ENCODE data around the gene NMT1.

The NMT1 gene

DNA sequence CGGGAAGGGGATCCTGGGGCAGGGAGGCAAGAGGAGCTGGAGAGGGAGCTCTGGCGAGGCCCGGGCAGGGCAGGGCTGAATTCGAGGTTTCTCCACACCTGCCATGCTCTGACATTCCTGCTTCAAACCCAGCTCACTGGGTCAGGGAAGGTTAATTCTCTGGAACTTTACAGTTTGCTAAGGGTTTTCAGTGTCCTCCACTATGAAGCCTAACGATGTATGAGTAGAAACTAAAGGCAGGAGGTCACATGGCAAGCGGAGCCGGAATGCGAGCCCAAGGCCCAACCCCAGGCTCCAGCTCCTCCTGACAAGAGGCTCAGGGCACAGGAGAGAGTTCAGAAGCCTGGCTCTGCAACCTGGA, 38.8 kb upstream of the NMT1 start:
- Histone ChIP-seq H3K4me1 (ENCODE audit: control insufficient read depth, low read length) (peaks cover 34% of the 10 kb centered on the region), H3K27me3 (ENCODE audit: control insufficient read depth, low read length) (peaks cover 41% of the 10 kb centered on the region), H3K36me3 (ENCODE audit: control insufficient read depth, low read length) (0 out of 2 replicates have a peak, but pooled peaks cover 4% of the 10 kb centered on the region), H3K9me2 (replicated peaks; ENCODE audit: control insufficient read depth, low read length) (no peaks in the 10 kb centered on the region), H4K20me1 (ENCODE audit: control insufficient read depth, insufficient read depth, low read depth, low read length) (peaks cover 5% of the 10 kb centered on the region; the same call in 1 of the 2 replicates), H3K27ac (ENCODE audit: low read depth, low read length) (no peak overlapping the region), H3K4me3 (ENCODE audit: low read length) (no peak overlapping the region), H3K79me2 (ENCODE audit: control insufficient read depth, low read length) (no peaks in the 10 kb centered on the region), H3K9me3 (ENCODE audit: control insufficient read depth, insufficient read depth, low read length) (no peaks in the 10 kb centered on the region), H3K4me2 (ENCODE audit: low read length) (peak overlapping the region; percentile 55), H3F3A (ENCODE audit: control insufficient read depth, insufficient read depth) (no peaks in the 10 kb centered on the region)
- TF ChIP-seq, protein P1, sequence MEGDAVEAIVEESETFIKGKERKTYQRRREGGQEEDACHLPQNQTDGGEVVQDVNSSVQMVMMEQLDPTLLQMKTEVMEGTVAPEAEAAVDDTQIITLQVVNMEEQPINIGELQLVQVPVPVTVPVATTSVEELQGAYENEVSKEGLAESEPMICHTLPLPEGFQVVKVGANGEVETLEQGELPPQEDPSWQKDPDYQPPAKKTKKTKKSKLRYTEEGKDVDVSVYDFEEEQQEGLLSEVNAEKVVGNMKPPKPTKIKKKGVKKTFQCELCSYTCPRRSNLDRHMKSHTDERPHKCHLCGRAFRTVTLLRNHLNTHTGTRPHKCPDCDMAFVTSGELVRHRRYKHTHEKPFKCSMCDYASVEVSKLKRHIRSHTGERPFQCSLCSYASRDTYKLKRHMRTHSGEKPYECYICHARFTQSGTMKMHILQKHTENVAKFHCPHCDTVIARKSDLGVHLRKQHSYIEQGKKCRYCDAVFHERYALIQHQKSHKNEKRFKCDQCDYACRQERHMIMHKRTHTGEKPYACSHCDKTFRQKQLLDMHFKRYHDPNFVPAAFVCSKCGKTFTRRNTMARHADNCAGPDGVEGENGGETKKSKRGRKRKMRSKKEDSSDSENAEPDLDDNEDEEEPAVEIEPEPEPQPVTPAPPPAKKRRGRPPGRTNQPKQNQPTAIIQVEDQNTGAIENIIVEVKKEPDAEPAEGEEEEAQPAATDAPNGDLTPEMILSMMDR (IDR thresholded peaks at IDR 0.05; ENCODE audit: low read depth, low read length, poor library complexity, severe bottlenecking) = peak; percentile 40
- no peak for TF ChIP-seq EZH2phosphoT487 (IDR thresholded peaks at IDR 0.05; ENCODE audit: borderline replicate concordance, low read length)

DNA sequence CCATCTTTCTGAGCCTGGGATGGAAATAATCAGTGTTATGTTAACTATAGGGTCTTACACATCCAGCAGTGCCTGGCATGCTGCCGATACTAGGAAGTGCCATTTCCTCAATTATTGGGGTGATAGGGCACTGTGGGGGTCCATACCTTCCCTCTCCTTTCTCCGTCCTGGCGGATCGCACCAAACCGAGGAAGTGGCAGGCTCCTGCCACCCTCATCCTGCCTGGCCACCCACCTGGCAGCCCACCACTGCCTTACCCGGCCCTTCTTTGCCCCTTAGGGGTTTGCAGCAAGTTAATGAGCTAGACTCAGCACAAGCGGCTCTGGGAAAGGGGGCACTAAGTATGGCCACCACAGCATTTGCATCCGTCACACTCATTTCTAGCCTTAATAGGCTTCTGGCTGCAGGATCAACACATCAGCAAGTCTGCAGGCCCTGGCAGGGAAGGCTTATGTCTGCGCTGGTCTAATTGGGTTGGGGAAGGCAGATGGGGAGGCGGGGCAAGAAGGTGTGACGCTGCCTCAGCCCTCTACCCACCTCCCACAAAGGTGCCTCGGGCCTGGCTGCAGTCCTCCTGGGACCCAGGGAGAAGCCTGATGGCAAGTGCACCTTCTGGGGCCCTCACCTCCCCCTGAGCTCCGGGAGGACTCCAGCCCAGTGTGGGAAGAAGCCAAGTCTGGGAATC, 38.3 kb upstream of the NMT1 start:
- TF ChIP-seq, protein P1 (IDR thresholded peaks at IDR 0.05; ENCODE audit: low read depth, low read length, poor library complexity, severe bottlenecking) = no peak
- no peak for TF ChIP-seq EZH2phosphoT487 (IDR thresholded peaks at IDR 0.05; ENCODE audit: borderline replicate concordance, low read length)
- no peak overlapping the region; the same call in 1 of the 2 replicates for H3K4me2 ChIP-seq (ENCODE audit: low read length)
- 0 out of 2 replicates have a peak, but pooled peaks cover 4% of the 10 kb centered on the region for H3K36me3 ChIP-seq (ENCODE audit: control insufficient read depth, low read length)
- peaks cover 34% of the 10 kb centered on the region for H3K4me1 ChIP-seq (ENCODE audit: control insufficient read depth, low read length)
- no peak overlapping the region for H3K4me3 ChIP-seq (ENCODE audit: low read length)
- H3F3A ChIP-seq (ENCODE audit: control insufficient read depth, insufficient read depth) = no peaks in the 10 kb centered on the region
- H3K9me3 ChIP-seq (ENCODE audit: control insufficient read depth, insufficient read depth, low read length) = no peaks in the 10 kb centered on the region
- H4K20me1 ChIP-seq (ENCODE audit: control insufficient read depth, insufficient read depth, low read depth, low read length) = peaks cover 5% of the 10 kb centered on the region; the same call in 1 of the 2 replicates
- H3K27me3 ChIP-seq (ENCODE audit: control insufficient read depth, low read length) = peaks cover 38% of the 10 kb centered on the region
- H3K27ac ChIP-seq (ENCODE audit: low read depth, low read length) = no peak overlapping the region
- H3K9me2 ChIP-seq (replicated peaks; ENCODE audit: control insufficient read depth, low read length) = no peaks in the 10 kb centered on the region
- H3K79me2 ChIP-seq (ENCODE audit: control insufficient read depth, low read length) = no peaks in the 10 kb centered on the region

DNA sequence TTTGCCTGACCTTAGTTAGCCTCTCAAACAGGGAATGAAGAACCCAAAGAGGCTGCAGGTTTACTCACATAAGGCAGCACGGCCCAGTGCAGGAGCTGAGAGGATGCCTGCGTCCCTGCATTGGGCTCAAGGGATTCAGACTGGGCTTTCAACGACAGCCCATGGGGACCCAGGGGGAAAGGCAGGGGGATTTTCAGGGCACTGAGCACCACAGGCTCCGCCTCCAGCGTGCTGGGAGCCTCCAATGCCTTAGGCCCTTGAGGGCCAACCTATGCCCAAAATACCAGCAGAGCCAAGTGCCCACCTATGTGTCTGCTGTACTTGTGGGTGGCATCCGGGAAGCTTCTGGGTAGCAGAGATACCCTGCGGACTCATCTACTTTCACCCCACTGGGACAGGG, 32.0 kb upstream of the NMT1 start:
- H3K9me3 ChIP-seq (ENCODE audit: control insufficient read depth, insufficient read depth, low read length) = no peaks in the 10 kb centered on the region
- H4K20me1 ChIP-seq (ENCODE audit: control insufficient read depth, insufficient read depth, low read depth, low read length) = no peaks in the 10 kb centered on the region
- H3K4me2 ChIP-seq (ENCODE audit: low read length) = no peak overlapping the region
- no peak for TF ChIP-seq EZH2phosphoT487 (IDR thresholded peaks at IDR 0.05; ENCODE audit: borderline replicate concordance, low read length)
- TF ChIP-seq, protein P1 (IDR thresholded peaks at IDR 0.05; ENCODE audit: low read depth, low read length, poor library complexity, severe bottlenecking) = no peak
- no peak overlapping the region for H3K27ac ChIP-seq (ENCODE audit: low read depth, low read length)
- no peaks in the 10 kb centered on the region for H3K27me3 ChIP-seq (ENCODE audit: control insufficient read depth, low read length)
- H3K4me1 ChIP-seq (ENCODE audit: control insufficient read depth, low read length) = no peaks in the 10 kb centered on the region
- H3F3A ChIP-seq (ENCODE audit: control insufficient read depth, insufficient read depth) = no peaks in the 10 kb centered on the region
- no peak overlapping the region for H3K4me3 ChIP-seq (ENCODE audit: low read length)
- no peaks in the 10 kb centered on the region for H3K9me2 ChIP-seq (replicated peaks; ENCODE audit: control insufficient read depth, low read length)
- H3K36me3 ChIP-seq (ENCODE audit: control insufficient read depth, low read length) = peaks cover 32% of the 10 kb centered on the region
- H3K79me2 ChIP-seq (ENCODE audit: control insufficient read depth, low read length) = no peaks in the 10 kb centered on the region

Data from DOHH2 (cell line).